IPS-18a (cell line): Measurements from ENCODE around the gene GOLPH3.

Source experiments
- H3K27ac ChIP-seq: one replicate; pipeline ENCODE4 v1.5.1; 2013; ENCODE audit warnings: low read length
- H3K27me3 ChIP-seq: one replicate; pipeline ENCODE4 v1.6.1; 2013; ENCODE audit warnings: mild to moderate bottlenecking, low read length; ENCODE audit not compliant: control insufficient read depth, insufficient read depth
- H3K36me3 ChIP-seq: one replicate; pipeline ENCODE4 v1.6.1; 2013; ENCODE audit warnings: low read depth, low read length; ENCODE audit not compliant: control insufficient read depth
- H3K4me1 ChIP-seq: one replicate; pipeline ENCODE4 v1.6.1; 2013; ENCODE audit warnings: low read depth, low read length; ENCODE audit not compliant: control insufficient read depth
- H3K4me3 ChIP-seq: one replicate; pipeline ENCODE4 v1.5.1; 2013; ENCODE audit warnings: low read length
- H3K9ac ChIP-seq: one replicate; pipeline ENCODE4 v1.6.1; 2013; ENCODE audit warnings: mild to moderate bottlenecking, low read length, moderate library complexity
- H3K9me3 ChIP-seq: one replicate; pipeline ENCODE4 v1.6.1; 2013; ENCODE audit warnings: low read depth, low read length; ENCODE audit not compliant: control insufficient read depth

The GOLPH3 gene

DNA sequence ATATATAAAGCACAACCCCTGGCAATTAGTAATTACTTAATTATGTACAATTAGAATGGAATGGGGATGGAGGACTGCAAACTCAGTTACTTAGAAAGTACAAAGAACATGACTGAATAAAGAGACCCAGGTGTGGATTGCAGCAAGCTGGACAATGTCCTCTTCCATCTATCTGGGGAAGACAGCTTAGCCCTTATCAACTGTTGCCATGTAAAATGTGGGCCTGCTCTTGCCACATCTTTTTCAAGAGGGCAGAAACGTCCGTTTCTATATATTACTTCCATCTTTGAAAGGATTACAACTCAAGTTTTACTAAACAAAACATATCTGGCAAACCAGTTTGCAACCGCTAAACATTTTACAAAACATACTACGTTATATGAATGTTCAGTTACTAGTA lies 26.2 kb downstream of the GOLPH3 start:
- H3K27ac ChIP-seq = no peak overlapping the region
- H3K4me1 ChIP-seq = no peaks in the 10 kb centered on the region
- no peaks in the 10 kb centered on the region for H3K36me3 ChIP-seq
- H3K27me3 ChIP-seq = no peaks in the 10 kb centered on the region
- H3K4me3 ChIP-seq = no peak overlapping the region
- H3K9ac ChIP-seq = no peak overlapping the region
- no peaks in the 10 kb centered on the region for H3K9me3 ChIP-seq

GRCh38 chr5:32147236-32147635 lies 26.9 kb downstream of the GOLPH3 start:
- no peaks in the 10 kb centered on the region for H3K9me3 ChIP-seq
- no peaks in the 10 kb centered on the region for H3K4me1 ChIP-seq
- H3K27ac ChIP-seq = no peak overlapping the region
- H3K9ac ChIP-seq = no peak overlapping the region
- H3K27me3 ChIP-seq = no peaks in the 10 kb centered on the region
- no peaks in the 10 kb centered on the region for H3K36me3 ChIP-seq
- no peak overlapping the region for H3K4me3 ChIP-seq

DNA sequence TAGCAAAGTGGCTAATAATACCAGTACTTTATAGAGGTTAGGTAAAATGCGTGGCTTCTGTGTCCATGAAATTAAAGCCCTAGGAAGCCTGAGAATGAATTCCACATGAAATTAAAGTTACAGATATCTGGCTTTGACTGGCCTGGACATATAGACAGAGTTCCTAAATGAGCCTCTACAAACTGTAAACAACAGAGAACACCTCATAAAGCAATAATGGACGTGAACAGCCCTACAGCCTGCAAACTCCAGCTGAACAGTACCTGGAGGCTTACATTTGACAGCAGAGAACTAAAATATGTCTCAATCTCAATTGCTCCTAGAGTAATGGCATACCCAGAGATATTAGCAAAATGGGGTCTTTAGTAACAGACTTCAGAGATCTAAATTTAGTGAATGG lies 28.7 kb downstream of the GOLPH3 start:
- Histone ChIP-seq H3K9me3 (no peaks in the 10 kb centered on the region), H3K27ac (no peak overlapping the region), H3K36me3 (no peaks in the 10 kb centered on the region)

DNA sequence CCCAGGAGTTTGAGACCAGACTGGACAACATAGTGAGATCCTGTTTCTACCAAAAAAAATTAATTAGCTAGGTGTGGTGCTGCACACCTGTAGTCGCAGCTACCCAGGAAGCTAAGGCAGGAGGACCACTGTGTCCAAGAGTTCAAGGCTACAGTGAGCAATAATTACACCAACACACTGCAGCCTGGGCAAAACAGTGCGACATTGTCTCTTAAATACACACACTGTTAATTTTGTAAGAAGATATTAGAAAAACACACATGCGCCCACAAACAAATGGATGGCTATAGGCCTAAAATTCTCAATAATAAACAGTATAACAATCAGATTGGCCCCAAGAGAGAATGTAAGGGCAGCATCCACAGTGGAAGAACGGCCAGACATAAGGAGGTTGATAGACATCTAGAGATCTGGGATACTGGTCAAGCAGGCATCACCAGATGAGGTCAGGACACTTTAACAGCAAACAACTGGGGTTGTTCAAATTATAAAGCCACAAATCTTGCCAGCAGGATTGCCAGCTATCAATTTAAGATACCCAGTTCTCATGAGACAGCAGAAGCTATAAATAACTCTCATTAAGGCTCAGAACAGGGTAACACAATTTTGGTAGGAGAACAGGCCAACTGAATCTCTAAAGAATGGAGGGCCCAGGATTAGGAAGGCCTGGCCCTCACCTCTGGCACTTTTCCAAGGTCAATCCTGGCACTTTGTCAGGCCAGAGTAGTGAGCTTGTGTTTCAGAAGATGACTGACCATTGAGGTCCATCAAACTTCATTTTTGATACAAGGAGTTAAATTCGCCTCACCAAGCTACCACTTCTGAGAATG lies 29.5 kb downstream of the GOLPH3 start:
- no peak overlapping the region for H3K4me3 ChIP-seq
- H3K36me3 ChIP-seq = peaks cover 4% of the 10 kb centered on the region
- no peaks in the 10 kb centered on the region for H3K9me3 ChIP-seq
- H3K4me1 ChIP-seq = no peaks in the 10 kb centered on the region
- no peak overlapping the region for H3K9ac ChIP-seq
- no peak overlapping the region for H3K27ac ChIP-seq
- no peaks in the 10 kb centered on the region for H3K27me3 ChIP-seq

More for the DNA sequence above, 28.7 kb downstream of the GOLPH3 start:
- Histone ChIP-seq H3K4me3 (no peak overlapping the region), H3K9ac (no peak overlapping the region), H3K4me1 (no peaks in the 10 kb centered on the region), H3K27me3 (no peaks in the 10 kb centered on the region)

- Histone ChIP-seq H3K9me3 (no peaks in the 10 kb centered on the region), H3K9ac (no peak overlapping the region), H3K27ac (no peak overlapping the region), H3K4me1 (no peaks in the 10 kb centered on the region), H3K27me3 (no peaks in the 10 kb centered on the region), H3K4me3 (no peak overlapping the region), H3K36me3 (peaks cover 12% of the 10 kb centered on the region)
Observed at GRCh38 chr5:32143617-32144377, 30.3 kb downstream of the GOLPH3 start.

DNA sequence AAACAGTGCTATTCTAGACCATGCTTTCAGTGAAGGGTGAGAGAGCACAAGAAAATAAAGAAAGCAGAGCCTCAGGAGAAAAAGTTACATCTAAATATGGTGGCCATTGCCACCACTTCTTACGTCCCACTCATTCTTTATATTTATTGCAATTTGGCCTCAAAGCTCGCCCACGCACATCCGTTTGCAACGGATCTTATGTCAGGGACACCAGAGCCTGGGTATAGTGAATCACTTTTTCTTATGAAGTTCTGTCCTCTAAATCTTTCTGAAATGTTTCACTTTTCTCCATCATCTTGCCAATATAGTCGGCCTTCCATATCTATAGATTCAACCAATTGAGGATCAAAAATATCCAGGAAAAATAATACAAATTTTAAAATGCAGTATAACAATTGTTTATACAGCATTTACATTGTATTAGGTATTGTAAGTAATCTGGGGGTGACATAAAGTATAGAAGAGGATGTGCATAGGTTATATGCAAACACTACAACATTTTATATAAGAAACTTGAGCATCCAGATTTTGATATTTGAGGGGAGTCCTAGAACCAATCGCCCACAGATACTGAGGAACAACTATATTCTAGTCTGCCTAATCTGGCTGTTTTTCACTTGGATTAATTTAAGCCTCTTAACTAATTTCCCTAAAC lies 35.2 kb downstream of the GOLPH3 start:
- H3K36me3 ChIP-seq = peaks cover 28% of the 10 kb centered on the region
- no peaks in the 10 kb centered on the region for H3K9me3 ChIP-seq
- H3K27ac ChIP-seq = no peak overlapping the region
- H3K4me3 ChIP-seq = no peak overlapping the region
- no peaks in the 10 kb centered on the region for H3K27me3 ChIP-seq
- H3K4me1 ChIP-seq = no peaks in the 10 kb centered on the region
- no peak overlapping the region for H3K9ac ChIP-seq

DNA sequence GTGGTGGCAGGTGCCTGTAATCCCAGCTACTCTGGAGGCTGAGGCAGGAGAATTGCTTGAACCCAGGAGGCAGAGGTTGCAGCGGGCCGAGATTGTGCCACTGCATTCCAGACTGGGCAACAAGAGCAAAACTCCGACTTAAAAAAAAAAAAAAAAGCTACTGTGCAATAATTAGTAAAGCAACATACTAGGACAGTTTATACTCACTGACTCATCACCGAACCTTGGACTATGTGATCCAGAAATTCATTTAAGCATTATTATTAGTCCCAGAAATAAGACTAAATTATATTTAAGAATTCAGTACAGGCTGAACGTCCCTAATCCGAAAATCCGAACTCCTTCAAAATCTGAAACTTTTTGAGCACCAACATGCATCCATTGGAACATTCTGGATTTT lies 37.8 kb downstream of the GOLPH3 start:
- H3K9ac ChIP-seq = no peak overlapping the region
- peaks cover 39% of the 10 kb centered on the region for H3K36me3 ChIP-seq
- H3K9me3 ChIP-seq = no peaks in the 10 kb centered on the region
- H3K4me3 ChIP-seq = no peak overlapping the region
- no peak overlapping the region for H3K27ac ChIP-seq
- H3K4me1 ChIP-seq = no peaks in the 10 kb centered on the region
- H3K27me3 ChIP-seq = no peaks in the 10 kb centered on the region

GRCh38 chr5:32135086-32135485 lies 39.0 kb downstream of the GOLPH3 start:
- Histone ChIP-seq H3K36me3 (peaks cover 43% of the 10 kb centered on the region), H3K9me3 (no peaks in the 10 kb centered on the region), H3K9ac (no peak overlapping the region), H3K27me3 (no peaks in the 10 kb centered on the region), H3K4me3 (no peak overlapping the region), H3K27ac (no peak overlapping the region), H3K4me1 (no peaks in the 10 kb centered on the region)

DNA sequence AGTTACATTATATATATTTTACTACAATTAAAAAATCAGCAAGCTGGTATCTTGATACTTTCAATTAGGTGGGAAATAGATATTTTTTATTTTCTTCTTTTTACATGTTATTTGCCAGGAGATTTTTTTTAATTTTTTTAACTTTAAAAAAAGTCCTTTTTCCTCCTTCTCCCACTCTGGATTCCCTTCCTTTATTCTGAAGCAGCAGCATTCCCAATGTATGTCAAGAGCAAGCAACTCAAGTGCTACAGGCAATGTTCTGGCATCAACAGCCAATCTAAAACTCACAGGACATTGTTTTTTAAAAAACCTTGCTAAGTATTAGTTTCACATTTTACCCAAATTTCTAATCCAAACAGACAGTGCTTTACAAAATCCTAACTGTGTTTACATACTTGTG lies 41.4 kb downstream of the GOLPH3 start:
- Histone ChIP-seq H3K36me3 (peaks cover 28% of the 10 kb centered on the region), H3K9ac (no peak overlapping the region), H3K4me3 (no peak overlapping the region), H3K9me3 (no peaks in the 10 kb centered on the region), H3K4me1 (peaks cover 9% of the 10 kb centered on the region), H3K27me3 (no peaks in the 10 kb centered on the region), H3K27ac (no peak overlapping the region)

DNA sequence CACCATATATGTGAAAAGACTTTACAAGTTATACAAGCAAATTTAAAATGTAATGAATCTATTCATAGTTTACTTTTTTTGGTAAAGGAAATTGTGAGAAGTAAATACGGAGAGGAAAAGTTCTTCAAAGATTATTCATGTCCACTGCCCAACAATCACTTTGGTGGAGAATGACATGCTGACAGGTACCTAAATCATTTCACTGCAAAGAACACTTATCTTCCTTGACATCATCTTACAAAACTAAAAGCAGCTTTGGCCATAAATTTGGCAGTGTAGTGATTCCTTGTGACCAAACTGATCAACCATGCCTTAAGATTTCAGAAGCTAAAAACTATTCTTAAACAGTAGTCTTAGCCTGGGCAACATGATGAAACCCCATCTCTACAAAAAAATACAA lies 42.5 kb downstream of the GOLPH3 start:
- Histone ChIP-seq H3K9ac (no peak overlapping the region), H3K4me3 (no peak overlapping the region), H3K36me3 (peaks cover 29% of the 10 kb centered on the region), H3K27ac (no peak overlapping the region), H3K27me3 (no peaks in the 10 kb centered on the region), H3K4me1 (peaks cover 9% of the 10 kb centered on the region), H3K9me3 (no peaks in the 10 kb centered on the region)

GRCh38 chr5:32130865-32131264 lies 43.3 kb downstream of the GOLPH3 start:
- Histone ChIP-seq H3K4me3 (no peak overlapping the region), H3K9me3 (no peaks in the 10 kb centered on the region), H3K36me3 (peaks cover 36% of the 10 kb centered on the region), H3K27ac (no peak overlapping the region), H3K9ac (no peak overlapping the region), H3K4me1 (peaks cover 9% of the 10 kb centered on the region), H3K27me3 (no peaks in the 10 kb centered on the region)
